Right kidney (tissue), 1 donor: ENCODE data around the gene COL4A6.
A peak's percentile ranks its signal among the peaks of the same experiment; 100 is the strongest.

Experiments used
- DNase-seq: peaks from one replicate; pipeline ENCODE4 v3.0.0-alpha.2; 2016

Gene COL4A6

GRCh38 chrX:108331126-108331909 lies 106.9 kb downstream of the COL4A6 start:
- no peak for DNase-seq

- DNase-seq = no peak
Measured at GRCh38 chrX:108323751-108324150, 114.5 kb downstream of the COL4A6 start.

GRCh38 chrX:108322234-108322633 lies 116.0 kb downstream of the COL4A6 start:
- no peak for DNase-seq

- DNase-seq = no peak
Measured at GRCh38 chrX:108316456-108316855, 121.8 kb downstream of the COL4A6 start.

- DNase-seq = no peak
Measured at GRCh38 chrX:108313669-108314068, 124.6 kb downstream of the COL4A6 start.

- no peak for DNase-seq
Measured at GRCh38 chrX:108312957-108313356, 125.3 kb downstream of the COL4A6 start.

- no peak for DNase-seq
Measured at GRCh38 chrX:108312011-108312410, 126.2 kb downstream of the COL4A6 start.

- DNase-seq = no peak
Measured at GRCh38 chrX:108310506-108310905, 127.7 kb downstream of the COL4A6 start.

- DNase-seq = no peak
Measured at GRCh38 chrX:108309144-108309543, 129.1 kb downstream of the COL4A6 start.

GRCh38 chrX:108307132-108308085 lies 130.8 kb downstream of the COL4A6 start:
- DNase-seq = no peak

GRCh38 chrX:108306086-108306485 lies 132.1 kb downstream of the COL4A6 start:
- DNase-seq = no peak

- no peak for DNase-seq
Measured at GRCh38 chrX:108304757-108305156, 133.5 kb downstream of the COL4A6 start.

GRCh38 chrX:108304210-108304609 lies 134.0 kb downstream of the COL4A6 start:
- DNase-seq = no peak

GRCh38 chrX:108303682-108304081 lies 134.5 kb downstream of the COL4A6 start:
- no peak for DNase-seq

- no peak for DNase-seq
Measured at GRCh38 chrX:108299704-108300103, 138.5 kb downstream of the COL4A6 start.

GRCh38 chrX:108299101-108299591 lies 139.1 kb downstream of the COL4A6 start:
- peak; percentile 30 for DNase-seq

- no peak for DNase-seq
Measured at GRCh38 chrX:108298165-108298602, 140.0 kb downstream of the COL4A6 start.

- DNase-seq = no peak
Measured at GRCh38 chrX:108297290-108297689, 140.9 kb downstream of the COL4A6 start.

GRCh38 chrX:108292053-108292452 lies 146.2 kb downstream of the COL4A6 start:
- no peak for DNase-seq

- no peak for DNase-seq
Measured at GRCh38 chrX:108285918-108286317, 152.3 kb downstream of the COL4A6 start.

GRCh38 chrX:108285356-108285755 lies 152.9 kb downstream of the COL4A6 start:
- DNase-seq = no peak

GRCh38 chrX:108275732-108276131 lies 162.5 kb downstream of the COL4A6 start:
- no peak for DNase-seq

- no peak for DNase-seq
Measured at GRCh38 chrX:108271397-108271787, 166.8 kb downstream of the COL4A6 start.
